ENCODE data around the gene CHRNA5.

GRCh38 chr15:78641102-78641748 lies 75.9 kb downstream of the CHRNA5 start, which contains the start of gene CHRNB4:
- TF ChIP-seq, protein P1, sequence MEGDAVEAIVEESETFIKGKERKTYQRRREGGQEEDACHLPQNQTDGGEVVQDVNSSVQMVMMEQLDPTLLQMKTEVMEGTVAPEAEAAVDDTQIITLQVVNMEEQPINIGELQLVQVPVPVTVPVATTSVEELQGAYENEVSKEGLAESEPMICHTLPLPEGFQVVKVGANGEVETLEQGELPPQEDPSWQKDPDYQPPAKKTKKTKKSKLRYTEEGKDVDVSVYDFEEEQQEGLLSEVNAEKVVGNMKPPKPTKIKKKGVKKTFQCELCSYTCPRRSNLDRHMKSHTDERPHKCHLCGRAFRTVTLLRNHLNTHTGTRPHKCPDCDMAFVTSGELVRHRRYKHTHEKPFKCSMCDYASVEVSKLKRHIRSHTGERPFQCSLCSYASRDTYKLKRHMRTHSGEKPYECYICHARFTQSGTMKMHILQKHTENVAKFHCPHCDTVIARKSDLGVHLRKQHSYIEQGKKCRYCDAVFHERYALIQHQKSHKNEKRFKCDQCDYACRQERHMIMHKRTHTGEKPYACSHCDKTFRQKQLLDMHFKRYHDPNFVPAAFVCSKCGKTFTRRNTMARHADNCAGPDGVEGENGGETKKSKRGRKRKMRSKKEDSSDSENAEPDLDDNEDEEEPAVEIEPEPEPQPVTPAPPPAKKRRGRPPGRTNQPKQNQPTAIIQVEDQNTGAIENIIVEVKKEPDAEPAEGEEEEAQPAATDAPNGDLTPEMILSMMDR (IDR thresholded peaks at IDR 0.05; ENCODE audit: poor library complexity) = peak; percentile 12
- no peak for TF ChIP-seq EZH2phosphoT487 (IDR thresholded peaks at IDR 0.05; ENCODE audit: low read depth, severe bottlenecking, unreplicated experiment)
- TF ChIP-seq EZH2 (IDR thresholded peaks at IDR 0.05; ENCODE audit: borderline replicate concordance) = no peak

All from hepatocyte (in vitro differentiated cells).